NT2/D1 (cell line): ENCODE measurements around the gene OSBPL10.

ENCODE experiments used
- YY1 ChIP-seq: IDR thresholded peaks from 2 replicates; pipeline ENCODE4 v1.6.1; 2011; ENCODE audit not compliant: insufficient read length, insufficient read depth
- ZNF274 ChIP-seq: IDR thresholded peaks from 2 replicates; pipeline ENCODE4 v1.6.1; 2011; ENCODE audit warnings: mild to moderate bottlenecking, low read depth, low read length

DNA sequence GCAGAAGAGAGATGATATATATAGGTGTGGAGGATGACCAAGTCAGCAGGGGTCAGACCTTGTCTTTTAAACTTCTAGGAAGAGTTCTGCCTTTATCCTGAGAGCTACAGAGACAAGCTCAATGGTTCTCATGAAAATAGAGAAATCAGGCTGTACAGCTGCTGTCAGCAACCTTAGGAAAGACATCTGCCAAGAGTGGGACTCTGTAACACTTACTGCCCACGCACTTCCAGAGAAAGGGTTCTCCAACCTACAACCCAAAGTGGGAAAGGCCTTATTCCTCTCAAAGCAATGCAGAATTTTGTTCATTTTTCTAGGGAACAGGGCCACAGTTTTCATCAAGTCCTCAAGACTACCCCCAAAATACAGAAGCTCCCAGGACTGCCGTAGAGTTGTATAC, 309.6 kb downstream of the OSBPL10 start:
- TF ChIP-seq ZNF274 (no peak), YY1 (no peak)
